ENCODE measurements around the gene UBXN1.
A peak's percentile ranks its signal among the peaks of the same experiment; 100 is the strongest.
"Not testable (repeated sequence)": the region's sequence is repeated elsewhere in the genome, so short reads cannot be mapped to it uniquely, and the experiment has no call there.

Gene UBXN1

GRCh38 chr11:62706850-62707247, 28.0 kb upstream of the UBXN1 start:
- H3K4me3 ChIP-seq (ENCODE audit: low read length) = peak overlapping the region; percentile 75
- peaks cover 40% of the 10 kb centered on the region for H3K4me1 ChIP-seq (ENCODE audit: control insufficient read depth, insufficient read depth, low read length)
- peak overlapping the region; percentile 45 for H3K9ac ChIP-seq (ENCODE audit: low read length)
- H3K36me3 ChIP-seq (ENCODE audit: control insufficient read depth, insufficient read depth, low read length) = peaks cover 5% of the 10 kb centered on the region
- no peaks in the 10 kb centered on the region for H3K9me3 ChIP-seq (ENCODE audit: control insufficient read depth, low read length)
- H3K27me3 ChIP-seq (ENCODE audit: control insufficient read depth, insufficient read depth, low read length) = no peaks in the 10 kb centered on the region

DNA sequence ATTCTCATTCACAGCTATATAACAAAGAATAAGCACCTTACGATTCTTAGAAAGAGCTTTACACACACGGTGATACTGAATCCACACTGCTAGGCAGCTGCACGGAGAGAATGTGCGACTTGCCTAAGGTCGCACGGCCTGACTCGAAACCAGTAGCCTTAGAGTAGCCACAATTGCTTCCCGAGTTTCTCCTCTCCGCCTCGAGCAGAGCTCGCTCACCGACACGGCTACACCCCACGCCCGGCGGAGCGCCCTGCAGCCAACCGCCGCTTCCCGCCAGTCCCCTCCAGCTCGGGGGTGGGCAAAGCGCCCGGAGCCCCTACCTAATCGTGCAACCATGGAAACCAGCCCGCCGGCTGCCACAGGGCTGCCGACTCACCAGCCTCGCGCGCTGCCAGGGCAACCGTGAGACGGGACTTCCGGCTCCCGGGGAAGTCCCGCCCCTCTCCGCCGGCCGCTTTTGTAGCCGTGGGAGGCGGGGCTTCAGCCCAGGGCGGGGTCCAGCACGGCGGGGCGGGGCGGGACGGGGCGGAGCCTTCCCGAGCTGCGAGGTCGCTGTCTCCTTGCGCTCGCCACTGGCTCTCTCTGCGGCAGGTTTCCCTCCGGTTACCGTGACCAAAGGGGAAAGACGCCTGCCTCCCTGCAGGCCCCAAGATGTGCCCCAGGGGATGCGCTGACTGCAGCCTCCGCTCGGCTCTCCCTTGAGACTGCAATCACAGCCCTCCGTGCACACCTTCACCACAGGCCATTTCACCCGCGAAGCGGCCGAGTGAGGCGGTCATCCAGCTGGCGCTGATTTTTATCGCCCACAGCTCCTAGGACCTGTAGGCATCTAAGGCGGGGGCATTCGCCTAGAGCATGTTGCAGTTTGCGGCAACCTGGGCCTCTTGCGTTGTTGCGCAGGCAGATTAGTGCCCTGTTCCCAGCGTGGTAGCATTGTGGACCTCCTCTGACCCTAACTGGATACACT, 27.3 kb upstream of the UBXN1 start:
- Histone ChIP-seq H3K9ac (ENCODE audit: low read length) (peak overlapping the region; percentile 55), H3K36me3 (ENCODE audit: control insufficient read depth, insufficient read depth, low read length) (peaks cover 5% of the 10 kb centered on the region), H3K4me1 (ENCODE audit: control insufficient read depth, insufficient read depth, low read length) (peaks cover 40% of the 10 kb centered on the region), H3K27me3 (ENCODE audit: control insufficient read depth, insufficient read depth, low read length) (no peaks in the 10 kb centered on the region), H3K9me3 (ENCODE audit: control insufficient read depth, low read length) (no peaks in the 10 kb centered on the region), H3K4me3 (ENCODE audit: low read length) (peak overlapping the region; percentile 75)

DNA sequence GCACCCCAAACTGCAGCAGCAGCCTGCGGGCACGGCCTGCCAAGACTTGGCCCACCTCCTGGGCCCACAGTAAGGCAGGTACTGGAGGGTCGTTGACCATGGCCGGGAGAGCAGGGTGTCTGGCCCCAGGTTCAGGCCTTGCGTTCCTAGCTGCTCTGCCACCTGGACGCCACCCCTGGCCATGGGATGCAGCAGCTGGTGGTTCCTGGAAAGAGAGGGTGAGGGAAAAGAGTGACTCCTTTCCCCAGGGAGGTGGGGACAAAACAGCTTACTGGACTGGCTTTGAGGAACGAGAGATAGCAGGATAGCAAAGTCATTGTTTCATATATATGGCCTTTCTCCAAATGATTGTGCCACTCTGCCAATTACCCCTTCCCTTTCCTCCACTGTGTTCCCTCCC, 26.5 kb upstream of the UBXN1 start:
- H3K27me3 ChIP-seq (ENCODE audit: control insufficient read depth, insufficient read depth, low read length) = no peaks in the 10 kb centered on the region
- H3K9me3 ChIP-seq (ENCODE audit: control insufficient read depth, low read length) = no peaks in the 10 kb centered on the region
- peaks cover 36% of the 10 kb centered on the region for H3K4me1 ChIP-seq (ENCODE audit: control insufficient read depth, insufficient read depth, low read length)
- peak overlapping the region; percentile 55 for H3K9ac ChIP-seq (ENCODE audit: low read length)
- H3K4me3 ChIP-seq (ENCODE audit: low read length) = peak overlapping the region; percentile 43
- H3K36me3 ChIP-seq (ENCODE audit: control insufficient read depth, insufficient read depth, low read length) = peaks cover under 1% of the 10 kb centered on the region

DNA sequence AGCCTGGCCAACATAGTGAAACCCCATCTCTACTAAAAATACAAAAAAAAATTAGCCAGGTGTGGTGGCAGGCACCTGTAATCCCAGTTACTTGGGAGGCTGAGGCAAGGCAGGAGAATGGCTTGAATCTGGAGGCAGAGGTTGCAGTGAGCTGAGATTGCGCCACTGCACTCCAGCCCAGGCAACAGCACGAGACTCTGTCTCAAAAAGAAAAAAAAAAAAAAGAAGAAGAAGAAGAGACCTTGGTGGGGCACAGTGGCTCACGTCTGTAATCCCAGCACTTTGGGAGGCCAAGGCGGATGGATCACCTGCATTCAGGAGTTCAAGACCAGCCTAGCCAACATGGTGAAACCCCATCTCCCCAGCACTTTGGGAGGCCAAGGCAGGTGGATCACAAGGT, 25.0 kb upstream of the UBXN1 start:
- H3K9ac ChIP-seq (ENCODE audit: low read length); H3K4me3 ChIP-seq (ENCODE audit: low read length); H3K9me3 ChIP-seq (ENCODE audit: control insufficient read depth, low read length); H3K27me3 ChIP-seq (ENCODE audit: control insufficient read depth, insufficient read depth, low read length); H3K36me3 ChIP-seq (ENCODE audit: control insufficient read depth, insufficient read depth, low read length): not testable (repeated sequence)
- H3K4me1 ChIP-seq (ENCODE audit: control insufficient read depth, insufficient read depth, low read length) = peaks cover 29% of the 10 kb centered on the region

- no peaks in the 10 kb centered on the region for H3K36me3 ChIP-seq (ENCODE audit: control insufficient read depth, insufficient read depth, low read length)
- H3K9me3 ChIP-seq (ENCODE audit: control insufficient read depth, low read length) = no peaks in the 10 kb centered on the region
- no peak overlapping the region for H3K9ac ChIP-seq (ENCODE audit: low read length)
- H3K27me3 ChIP-seq (ENCODE audit: control insufficient read depth, insufficient read depth, low read length) = no peaks in the 10 kb centered on the region
- H3K4me3 ChIP-seq (ENCODE audit: low read length) = no peak overlapping the region
- H3K4me1 ChIP-seq (ENCODE audit: control insufficient read depth, insufficient read depth, low read length) = peaks cover 20% of the 10 kb centered on the region
Observed at GRCh38 chr11:62702246-62702645, 23.4 kb upstream of the UBXN1 start.

DNA sequence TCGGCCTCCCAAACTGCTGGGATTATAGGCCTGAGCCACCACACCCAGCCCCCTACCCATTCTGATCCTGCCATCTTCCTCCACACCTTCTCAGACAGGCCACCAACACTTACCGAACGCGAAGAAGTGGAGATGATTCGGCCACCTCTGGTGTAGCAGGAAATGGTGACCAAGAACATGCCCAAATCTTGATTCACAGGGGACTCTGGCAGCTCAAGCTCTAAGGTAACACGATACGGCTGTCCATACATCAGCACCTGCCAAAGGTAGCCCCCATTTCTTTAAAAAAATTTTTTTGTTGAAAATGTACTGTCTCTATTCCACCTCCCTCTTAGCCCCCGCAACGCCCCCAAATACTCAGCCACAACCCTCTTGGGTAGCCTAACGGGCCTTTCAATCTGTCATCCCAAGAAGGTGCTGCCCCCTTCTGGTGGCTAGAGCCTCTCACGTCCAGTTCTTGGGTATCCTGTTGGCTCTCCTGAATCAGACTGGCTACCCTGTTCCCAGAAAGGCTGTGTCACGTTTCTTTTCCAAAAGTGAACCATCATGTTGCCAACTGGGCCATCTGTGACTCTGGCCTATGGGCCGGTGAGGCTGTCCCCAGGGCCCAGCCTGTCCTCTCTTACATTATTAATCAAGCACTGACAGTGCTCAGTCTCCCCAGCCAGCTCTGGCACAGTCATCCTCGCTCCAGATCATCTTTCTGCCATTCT, 15.7 kb upstream of the UBXN1 start:
- H3K9ac ChIP-seq (ENCODE audit: low read length) = no peak overlapping the region
- no peaks in the 10 kb centered on the region for H3K9me3 ChIP-seq (ENCODE audit: control insufficient read depth, low read length)
- no peaks in the 10 kb centered on the region for H3K36me3 ChIP-seq (ENCODE audit: control insufficient read depth, insufficient read depth, low read length)
- H3K4me3 ChIP-seq (ENCODE audit: low read length) = no peak overlapping the region
- H3K4me1 ChIP-seq (ENCODE audit: control insufficient read depth, insufficient read depth, low read length) = no peaks in the 10 kb centered on the region
- H3K27me3 ChIP-seq (ENCODE audit: control insufficient read depth, insufficient read depth, low read length) = no peaks in the 10 kb centered on the region

GRCh38 chr11:62693624-62694023, 14.8 kb upstream of the UBXN1 start:
- H3K36me3 ChIP-seq (ENCODE audit: control insufficient read depth, insufficient read depth, low read length); H3K4me1 ChIP-seq (ENCODE audit: control insufficient read depth, insufficient read depth, low read length); H3K4me3 ChIP-seq (ENCODE audit: low read length); H3K27me3 ChIP-seq (ENCODE audit: control insufficient read depth, insufficient read depth, low read length); H3K9me3 ChIP-seq (ENCODE audit: control insufficient read depth, low read length); H3K9ac ChIP-seq (ENCODE audit: low read length): not testable (repeated sequence)

GRCh38 chr11:62689421-62690183, 10.7 kb upstream of the UBXN1 start, which contains the start of gene LRRN4CL:
Gene LRRN4CL (minus strand): TSS chr11:62689530. CDS start chr11:62688508, 1,022 bp downstream.
- no peak within 1 kb of the TSS for H3K4me3 ChIP-seq (ENCODE audit: low read length)

GRCh38 chr11:62688491-62688890, 9.6 kb upstream of the UBXN1 start:
- Histone ChIP-seq H3K9ac (ENCODE audit: low read length) (peak overlapping the region; percentile 23), H3K4me3 (ENCODE audit: low read length) (no peak overlapping the region), H3K4me1 (ENCODE audit: control insufficient read depth, insufficient read depth, low read length) (peaks cover 12% of the 10 kb centered on the region), H3K9me3 (ENCODE audit: control insufficient read depth, low read length) (no peaks in the 10 kb centered on the region), H3K36me3 (ENCODE audit: control insufficient read depth, insufficient read depth, low read length) (no peaks in the 10 kb centered on the region), H3K27me3 (ENCODE audit: control insufficient read depth, insufficient read depth, low read length) (peaks cover 15% of the 10 kb centered on the region)

More at GRCh38 chr11:62689421-62690183, 10.7 kb upstream of the UBXN1 start, which contains the start of gene LRRN4CL:
- Histone ChIP-seq H3K4me1 (ENCODE audit: control insufficient read depth, insufficient read depth, low read length) (peaks cover 12% of the 10 kb centered on the region), H3K36me3 (ENCODE audit: control insufficient read depth, insufficient read depth, low read length) (no peaks in the 10 kb centered on the region), H3K27me3 (ENCODE audit: control insufficient read depth, insufficient read depth, low read length) (peaks cover 15% of the 10 kb centered on the region), H3K9me3 (ENCODE audit: control insufficient read depth, low read length) (no peaks in the 10 kb centered on the region), H3K9ac (ENCODE audit: low read length) (peak within 1 kb of the TSS; percentile 37)

GRCh38 chr11:62687508-62688396, 8.9 kb upstream of the UBXN1 start:
- Histone ChIP-seq H3K9me3 (ENCODE audit: control insufficient read depth, low read length) (no peaks in the 10 kb centered on the region), H3K36me3 (ENCODE audit: control insufficient read depth, insufficient read depth, low read length) (no peaks in the 10 kb centered on the region), H3K9ac (ENCODE audit: low read length) (peak overlapping the region; percentile 23), H3K4me3 (ENCODE audit: low read length) (no peak overlapping the region), H3K27me3 (ENCODE audit: control insufficient read depth, insufficient read depth, low read length) (peaks cover 15% of the 10 kb centered on the region), H3K4me1 (ENCODE audit: control insufficient read depth, insufficient read depth, low read length) (peaks cover 12% of the 10 kb centered on the region)

DNA sequence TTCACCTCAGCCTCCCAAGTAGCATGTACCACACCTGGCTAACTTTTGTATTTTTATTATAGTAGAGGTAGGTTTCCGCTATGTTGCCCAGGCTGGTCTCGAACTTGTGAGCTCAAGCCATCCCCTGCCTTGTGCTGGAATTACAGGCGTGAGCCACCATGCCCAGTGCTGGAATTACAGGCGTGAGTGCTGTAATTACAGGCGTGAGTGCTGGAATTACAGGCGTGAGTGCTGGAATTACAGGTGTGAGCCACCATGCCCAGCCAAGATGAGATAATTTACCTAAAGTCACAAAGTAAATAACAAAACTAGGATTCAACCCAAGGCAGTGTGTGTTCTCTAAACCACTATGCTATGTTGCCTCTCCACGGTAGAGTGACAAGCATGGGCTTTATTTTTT, 3.6 kb upstream of the UBXN1 start:
- Histone ChIP-seq H3K27me3 (ENCODE audit: control insufficient read depth, insufficient read depth, low read length) (peaks cover 3% of the 10 kb centered on the region), H3K4me1 (ENCODE audit: control insufficient read depth, insufficient read depth, low read length) (peaks cover 7% of the 10 kb centered on the region), H3K4me3 (ENCODE audit: low read length) (no peak overlapping the region), H3K36me3 (ENCODE audit: control insufficient read depth, insufficient read depth, low read length) (no peaks in the 10 kb centered on the region), H3K9ac (ENCODE audit: low read length) (no peak overlapping the region), H3K9me3 (ENCODE audit: control insufficient read depth, low read length) (no peaks in the 10 kb centered on the region)

All from mucosa of stomach (tissue), 1 donor.